Pancreas (tissue), 10 donors: ENCODE measurements around the gene TNIP1. TPM values are rescaled to one million over a fixed set of nuclear protein-coding genes. Genes with fewer than 3 reads are reported as not detected.

Experiments
- ATAC-seq, 4 donors: fragments of 200-7000 bp; cut with Tn5 transposase; one replicate each; pipeline versions ENCODE4 v1.8.0 to v1.9.1; 2020; ENCODE audit warnings: mild to moderate bottlenecking in 4 of 4, moderate library complexity in 4 of 4
- DNase-seq, 6 donors: peaks; one replicate each; pipeline ENCODE4 v3.0.0-alpha.2; 2020
- FAIRE-seq: peaks from 2 replicates; lab custom pipeline; 2012; peaks lifted over from hg19 to GRCh38; lab: Jason Lieb, UNC
- H3K27ac ChIP-seq, 4 donors: fragments of 200-600 bp; sonication (generic); 1 replicate in 3 of 4; 2 replicates in 1 of 4; pipeline versions ENCODE4 v1.5.0 to v1.8.0; 2020
- H3K27me3 ChIP-seq, 4 donors: fragments of 200-600 bp; one replicate each; pipeline ENCODE4 v1.8.0; 2021
- H3K36me3 ChIP-seq, 3 donors: fragments of 200-600 bp; sonication (generic) in 1 of 3; one replicate each; pipeline versions ENCODE4 v1.5.0 to v1.8.0; 2020 to 2021
- H3K4me1 ChIP-seq, 3 donors: fragments of 200-600 bp; one replicate each; pipeline ENCODE4 v1.8.0; 2021
- H3K4me3 ChIP-seq, 4 donors: fragments of 200-600 bp; sonication (generic) in 2 of 4; one replicate each; pipeline versions ENCODE4 v1.5.0 to v1.8.0; 2020 to 2021
- H3K9me3 ChIP-seq, 4 donors: fragments of 200-600 bp; one replicate each; pipeline ENCODE4 v1.8.0; 2021
- CTCF ChIP-seq, 4 donors: fragments of 200-600 bp; sonication (generic) in 3 of 4; IDR thresholded peaks; one replicate each; pipeline versions ENCODE4 v1.5.0 to v1.8.0; 2021; ENCODE audit warnings: antibody characterized with exemption in 4 of 4
- WGBS, 2 donors: extraction: QIAGEN DNeasy Blood & Tissue Kit; methylation state at CpG; one replicate each; pipeline ENCODE4 v1.1.7; 2013; 5-methylcytosine and 5-hydroxymethylcytosine counted together
- intact Hi-C, 3 donors: fragments of 100-400 bp; cut with DNase I; formaldehyde crosslinking; loops; one replicate each; pipeline versions ENCODE4 v1.11.1 to v1.14.2; 2022
- polyA plus RNA-seq, 2 donors: library from polyadenylated mRNA; stranded (reverse); fragments of 200-250 nt; gene quantifications; one replicate each; pipeline ENCODE4 v1.2.3, GENCODE V29; 2013
- total RNA-seq, 6 donors: library from RNA; stranded (reverse); fragmentation: NEBNext Ultra II Directional in 4 of 6; extraction: Animal tissue kit (Norgen Biotek cat#: 25700) in 4 of 6; gene quantifications; one replicate each; pipeline versions ENCODE4 v1.2.1 to v1.2.4, GENCODE V29; 2021 to 2023
- donor health status: healthy with polysubstance abuse.
- donor health status: DM: no; HTN: no; CAD: no; lungs with moderate emphysema.
- donor health status: DM: no; HTN: no; CAD: no.
- donor health status: control.
- donor health status: control.
- donor health status: Bipolar disorder and iron deficiency.
- donor health status: DM: yes; HTN: yes; CAD: no.
- donor health status: DM: no; HTN: no; CAD: no.
- donor health status: DM: no; HTN: no; CAD: no.
- donor health status: DM: yes; HTN: yes; CAD: no.

Gene TNIP1
- total and polyA plus RNA-seq, 8 donors: 36.4 to 118 (median 69.3) TPM

DNA sequence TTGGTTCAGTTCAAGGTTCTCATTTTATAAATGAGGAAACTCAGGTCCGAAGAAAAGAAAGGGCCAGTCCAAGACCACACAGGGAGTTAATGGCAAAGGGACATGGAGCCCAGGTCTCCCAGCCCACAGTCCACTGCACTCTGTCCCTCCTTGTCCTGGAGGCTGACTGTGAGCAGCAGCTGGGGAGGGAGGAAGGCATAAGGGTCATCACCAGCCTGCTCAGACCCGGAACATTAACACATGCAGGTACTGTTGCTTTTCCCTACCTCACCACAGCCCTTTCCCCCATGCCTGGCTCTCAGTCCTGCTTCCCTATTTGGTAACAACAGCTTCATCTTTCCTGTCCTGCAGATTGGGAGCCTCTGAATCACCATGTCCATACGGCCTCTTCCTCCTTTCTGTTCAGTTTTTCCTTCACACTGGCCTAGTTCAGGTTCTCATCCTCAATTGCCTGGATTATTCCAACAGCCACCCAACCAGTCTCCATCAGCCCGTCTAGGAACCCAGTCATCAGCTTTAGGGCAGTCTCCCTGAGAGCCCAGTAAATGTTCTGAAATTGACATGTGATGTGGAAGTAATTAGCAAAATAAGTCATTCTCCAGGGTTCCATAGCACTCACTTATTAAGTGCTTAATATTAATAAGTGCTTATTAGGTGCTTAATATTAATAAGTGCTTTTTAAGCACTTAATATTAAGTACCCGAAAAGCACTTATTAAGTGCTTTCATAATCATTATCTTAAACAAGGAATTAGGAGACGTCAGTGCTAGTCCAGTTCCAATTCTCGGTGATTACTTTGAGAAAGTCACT lies 56.2 kb downstream of the TNIP1 start:
- no peak for ATAC-seq
- WGBS, 2 donors: 78 to 91% methylated on average over 7 of the region's 7 CpGs
- H3K4me3 ChIP-seq: no peak overlapping the region
- TF ChIP-seq CTCF (IDR thresholded peaks at IDR 0.05): no peak
- peaks cover 0 to 7% (median 4%) of the 10 kb centered on the region in 3 donors for H3K4me1 ChIP-seq
- FAIRE-seq: no peak
- peaks cover 0 to 32% (median 3%) of the 10 kb centered on the region in 3 donors for H3K36me3 ChIP-seq
- no peak for DNase-seq
- no peaks in the 10 kb centered on the region for H3K9me3 ChIP-seq
- H3K27me3 ChIP-seq: no peaks in the 10 kb centered on the region
- intact Hi-C loops: no loop called here
- H3K27ac ChIP-seq: peak overlapping the region in 1 of 4 donors; percentile 19

DNA sequence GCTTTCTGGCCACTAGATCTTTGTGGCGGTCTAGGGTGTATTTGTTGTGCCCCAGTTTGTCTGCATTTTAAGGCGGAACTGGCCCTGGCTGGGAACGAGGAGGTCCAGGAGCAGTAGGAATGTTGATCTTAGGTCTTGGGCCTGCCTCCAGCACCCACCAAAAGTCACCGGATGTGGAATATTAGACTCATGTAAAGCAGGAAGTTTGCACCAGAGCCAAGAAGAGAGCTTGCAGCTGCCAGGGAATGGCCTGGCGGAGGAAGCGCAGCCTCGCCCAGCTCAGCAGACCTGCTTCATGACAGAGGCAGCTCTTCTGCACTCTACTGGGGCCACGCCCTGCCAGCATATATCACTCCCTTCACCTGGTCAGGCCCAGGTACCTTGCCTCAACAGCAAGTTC lies 57.2 kb downstream of the TNIP1 start:
- no peaks in the 10 kb centered on the region for H3K9me3 ChIP-seq
- peaks cover 0 to 23% (median 0%) of the 10 kb centered on the region in 3 donors for H3K36me3 ChIP-seq
- DNase-seq: peak in 2 of 6 donors; percentile 19 to 34
- WGBS, 2 donors: 71 to 90% methylated on average over 8 of the region's 8 CpGs
- peak in 3 of 4 donors; percentile 3 to 24 (median 5) for ATAC-seq
- H3K27me3 ChIP-seq: no peaks in the 10 kb centered on the region
- intact Hi-C loops: no loop called here
- H3K4me3 ChIP-seq: no peak overlapping the region
- peaks cover 0 to 7% (median 4%) of the 10 kb centered on the region in 3 donors for H3K4me1 ChIP-seq
- no peak for TF ChIP-seq CTCF (IDR thresholded peaks at IDR 0.05)
- H3K27ac ChIP-seq: peak overlapping the region in 2 of 4 donors; percentile 5 to 19
- FAIRE-seq: no peak

GRCh38 chr5:151023047-151023615 lies 57.7 kb downstream of the TNIP1 start:
- ATAC-seq (peak; percentile 30 to 48 (median 36)), DNase-seq (peak in 4 of 6 donors; percentile 40 to 69 (median 63)), FAIRE-seq (no peak)
- intact Hi-C loops: no loop called here
- Histone ChIP-seq H3K4me3 (peak overlapping the region in 1 of 4 donors; percentile 64), H3K27me3 (no peaks in the 10 kb centered on the region), H3K36me3 (peaks cover 0 to 18% (median 0%) of the 10 kb centered on the region in 3 donors), H3K9me3 (no peaks in the 10 kb centered on the region), H3K4me1 (peaks cover 0 to 7% (median 4%) of the 10 kb centered on the region in 3 donors), H3K27ac (peak overlapping the region in 3 of 4 donors; percentile 5 to 19 (median 5))
- 32 to 49% methylated on average over 5 of the region's 5 CpGs for WGBS, 2 donors
- TF ChIP-seq CTCF (IDR thresholded peaks at IDR 0.05): no peak

DNA sequence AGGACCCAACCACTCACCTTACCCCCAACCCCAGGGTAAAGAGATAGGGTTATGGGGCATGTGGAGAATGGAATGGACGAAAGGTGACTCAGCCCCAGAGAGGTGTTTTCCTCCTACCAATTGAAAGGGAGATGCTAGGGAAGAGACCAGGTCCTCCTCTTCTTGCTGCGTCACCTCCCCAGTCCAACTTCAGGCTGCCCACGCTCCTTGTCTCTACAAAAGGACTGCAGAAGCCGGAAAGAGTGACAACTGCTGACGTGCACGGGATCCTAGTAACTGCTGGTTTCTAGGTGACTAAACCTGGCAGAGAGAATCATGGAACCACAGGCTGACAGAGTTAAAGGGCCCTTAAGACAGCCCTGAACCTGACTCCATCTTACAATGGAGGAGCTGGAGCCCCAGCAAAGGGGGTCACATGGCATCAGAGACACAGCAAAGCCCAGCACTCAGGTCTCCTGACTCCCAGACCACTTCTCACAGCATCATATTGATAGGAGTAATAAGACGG lies 58.3 kb downstream of the TNIP1 start:
- no peak for TF ChIP-seq CTCF (IDR thresholded peaks at IDR 0.05)
- intact Hi-C loops: no loop called here
- ATAC-seq: peak in 1 of 4 donors; percentile 29

More for the DNA sequence above, 58.3 kb downstream of the TNIP1 start:
- Histone ChIP-seq H3K4me3 (peak overlapping the region in 1 of 4 donors; percentile 64), H3K27me3 (no peaks in the 10 kb centered on the region), H3K36me3 (peaks cover 0 to 12% (median 0%) of the 10 kb centered on the region in 3 donors), H3K9me3 (no peaks in the 10 kb centered on the region), H3K27ac (peak overlapping the region in 3 of 4 donors; percentile 5 to 19 (median 5)), H3K4me1 (peaks cover 0 to 7% (median 4%) of the 10 kb centered on the region in 3 donors)
- WGBS, 2 donors: 70 to 78% methylated on average over 7 of the region's 7 CpGs
- DNase-seq: no peak
- no peak for FAIRE-seq
